MV-4-11 (cell line): ENCODE results near the gene ATRX.
"Not testable (repeated sequence)": the region's sequence is repeated elsewhere in the genome, so short reads cannot be mapped to it uniquely, and the experiment has no call there.

Experiments used
- DNase-seq: peaks from one replicate; lab custom pipeline; 2025; lab: John Stamatoyannopoulos, UW

Gene ATRX

DNA sequence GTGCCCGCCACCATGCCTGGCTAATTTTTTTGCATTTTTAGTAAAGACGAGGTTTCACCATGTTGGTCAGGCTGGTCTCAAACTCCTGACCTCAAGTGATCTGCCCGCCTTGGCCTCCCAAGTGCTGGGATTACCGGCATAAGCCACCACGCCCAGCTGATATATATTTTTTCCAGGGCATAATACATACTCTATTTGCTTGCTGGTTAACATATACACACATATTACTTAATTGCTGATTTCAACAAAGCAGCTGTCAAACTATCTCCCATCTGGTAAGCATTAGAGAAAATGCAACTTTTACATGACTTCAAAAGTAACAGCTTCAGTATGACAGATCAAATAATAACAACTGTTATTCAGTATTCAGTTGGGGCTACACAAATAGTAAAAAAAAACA lies 164.6 kb downstream of the ATRX start:
- not testable (repeated sequence) for DNase-seq

- DNase-seq, result no peak
Observed at GRCh38 chrX:77617206-77617605, 168.8 kb downstream of the ATRX start.

DNA sequence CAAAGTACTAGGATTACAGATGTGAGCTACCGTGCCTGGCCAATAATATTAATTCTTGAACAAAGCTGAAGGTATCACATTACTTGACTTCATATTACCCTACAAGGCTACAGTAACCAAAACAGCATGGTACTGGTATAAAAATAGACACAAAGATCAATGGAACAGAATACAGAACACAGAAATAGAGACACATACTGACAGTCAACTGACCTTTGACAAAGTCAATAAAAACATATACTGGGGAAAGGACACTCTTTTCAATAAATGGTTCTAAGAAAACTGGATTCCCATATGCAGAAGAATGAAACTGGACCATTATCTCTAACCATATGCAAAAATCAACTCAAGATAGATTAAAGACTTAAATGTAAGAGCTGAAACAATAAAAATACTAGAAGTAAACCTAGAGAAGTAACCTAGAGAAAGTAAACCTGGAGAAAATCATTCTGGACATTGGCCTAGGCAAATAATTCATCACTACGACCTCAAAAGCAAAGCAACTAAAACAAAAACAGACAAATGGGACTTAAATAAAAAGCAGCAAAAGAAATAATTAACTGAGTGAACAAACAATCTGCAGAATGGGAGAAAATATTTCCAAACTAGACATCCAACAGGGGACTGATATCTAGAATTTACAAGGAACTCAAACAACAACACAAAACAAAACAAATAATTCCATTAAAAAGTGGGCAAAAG lies 182.2 kb downstream of the ATRX start:
- DNase-seq, result no peak

DNA sequence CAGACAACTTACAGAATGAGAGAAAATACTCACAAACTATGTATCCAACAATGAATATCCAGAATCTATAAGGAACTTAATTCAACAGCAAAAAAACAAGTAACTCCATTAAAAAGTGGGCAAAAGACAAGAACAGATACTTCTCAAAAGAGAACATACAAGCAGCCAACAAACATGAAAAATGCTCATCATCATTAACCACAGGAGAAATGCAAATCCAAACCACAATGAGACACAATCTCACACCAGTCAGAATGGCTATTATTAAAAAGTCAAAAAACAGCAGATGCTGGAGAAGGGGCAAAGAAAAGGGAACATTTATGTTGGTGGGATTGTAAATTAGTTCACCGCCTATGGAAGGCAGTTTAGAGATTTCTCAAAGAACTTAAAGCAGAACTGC lies 188.5 kb downstream of the ATRX start:
- no peak for DNase-seq

DNA sequence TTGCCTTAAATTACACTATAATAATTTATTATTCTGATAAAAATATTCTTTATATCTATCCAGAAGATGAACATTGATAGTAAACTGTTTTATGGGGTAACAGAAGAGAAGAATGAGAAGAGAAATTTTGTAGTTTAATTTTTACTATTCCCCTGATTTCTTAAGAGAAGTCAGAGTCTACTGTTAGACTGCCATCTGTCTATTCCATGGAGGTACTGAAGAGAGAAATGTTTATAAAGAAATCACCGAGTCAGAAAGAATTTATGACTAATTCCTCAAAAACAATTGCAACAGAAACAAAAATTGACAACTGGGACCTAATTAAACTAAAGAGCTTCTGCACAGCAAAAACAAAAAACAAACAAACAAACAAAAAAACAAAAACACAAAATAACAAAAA lies 188.9 kb downstream of the ATRX start:
- DNase-seq, result no peak

- no peak for DNase-seq
Observed at GRCh38 chrX:77595848-77596247, 190.2 kb downstream of the ATRX start.

DNA sequence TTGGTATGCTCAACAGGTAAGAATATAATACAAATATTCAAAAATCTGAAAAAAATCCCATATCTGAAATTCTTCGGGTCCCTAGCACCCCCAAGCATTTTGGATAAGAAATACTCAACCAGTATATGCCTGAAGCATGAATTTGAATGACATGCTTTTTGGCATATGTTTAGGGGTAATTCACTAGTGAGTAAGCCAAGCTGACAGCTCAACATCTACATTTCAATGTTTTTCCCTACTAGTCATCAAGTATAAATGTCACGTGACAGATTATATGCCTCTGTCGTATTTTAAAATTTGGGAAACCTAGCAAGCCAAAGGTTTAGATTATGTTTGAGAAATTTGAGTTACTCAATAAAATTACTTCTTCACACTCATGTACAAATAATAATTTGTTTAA lies 213.7 kb downstream of the ATRX start:
- DNase-seq, result no peak

DNA sequence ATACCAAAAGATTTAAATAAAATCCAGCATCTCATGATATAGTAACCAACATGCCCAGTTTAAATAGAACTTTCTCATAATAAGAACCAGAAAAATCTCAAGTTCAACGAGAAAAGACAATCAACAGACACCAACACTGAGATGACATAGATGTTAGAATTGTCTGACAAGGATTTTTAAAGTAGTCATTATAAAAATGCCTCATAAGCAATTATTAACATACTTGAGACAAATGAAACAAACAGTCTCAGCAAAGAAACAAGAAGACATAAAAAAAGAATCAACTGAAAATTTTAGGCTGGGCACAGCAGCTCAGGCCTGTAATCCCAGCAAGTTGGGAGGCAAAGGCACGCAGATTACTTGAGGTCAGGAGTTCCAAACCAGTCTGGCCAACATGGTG lies 220.7 kb downstream of the ATRX start:
- DNase-seq, result no peak

GRCh38 chrX:77564823-77565222 lies 221.2 kb downstream of the ATRX start:
- DNase-seq, result no peak

- DNase-seq, result no peak
Observed at GRCh38 chrX:77561372-77561771, 224.6 kb downstream of the ATRX start.

- no peak for DNase-seq
Observed at GRCh38 chrX:77556276-77556675, 229.7 kb downstream of the ATRX start.

DNA sequence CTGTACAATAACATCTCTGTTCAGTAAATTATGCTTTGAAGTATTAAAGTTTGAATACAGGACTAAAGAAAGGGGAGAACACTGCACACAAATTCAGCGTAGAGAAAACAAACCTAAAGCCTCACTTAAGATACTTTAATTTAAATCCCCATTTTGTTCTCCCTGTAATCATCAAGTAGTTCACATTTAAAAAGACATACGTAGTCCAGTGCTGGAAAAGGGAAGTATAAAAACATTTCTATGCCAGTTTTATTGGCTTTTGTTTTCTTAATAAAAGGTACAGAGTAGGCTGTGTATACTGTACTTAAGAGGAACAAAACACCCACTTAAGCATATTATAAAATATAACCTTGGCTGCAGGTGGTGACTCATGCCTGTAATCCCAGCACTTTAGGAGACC lies 237.3 kb downstream of the ATRX start:
- no peak for DNase-seq

DNA sequence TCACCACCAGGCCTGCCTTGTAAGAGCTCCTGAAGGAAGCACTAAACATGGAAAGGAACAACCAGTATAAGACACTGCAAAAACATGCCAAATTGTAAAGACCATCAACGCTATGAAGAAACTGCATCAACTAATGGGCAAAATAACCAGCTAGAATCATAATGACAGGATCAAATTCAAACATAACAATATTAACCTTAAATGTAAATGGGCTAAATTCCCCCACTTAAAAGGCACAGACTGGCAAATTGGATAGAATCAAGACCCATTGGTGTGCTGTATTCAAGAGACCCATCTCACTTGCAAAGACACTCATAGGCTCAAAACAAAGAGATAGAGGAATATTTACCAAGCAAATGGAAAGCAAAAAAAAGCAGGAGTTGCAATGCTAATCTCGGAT lies 246.2 kb downstream of the ATRX start:
- not testable (repeated sequence) for DNase-seq

DNA sequence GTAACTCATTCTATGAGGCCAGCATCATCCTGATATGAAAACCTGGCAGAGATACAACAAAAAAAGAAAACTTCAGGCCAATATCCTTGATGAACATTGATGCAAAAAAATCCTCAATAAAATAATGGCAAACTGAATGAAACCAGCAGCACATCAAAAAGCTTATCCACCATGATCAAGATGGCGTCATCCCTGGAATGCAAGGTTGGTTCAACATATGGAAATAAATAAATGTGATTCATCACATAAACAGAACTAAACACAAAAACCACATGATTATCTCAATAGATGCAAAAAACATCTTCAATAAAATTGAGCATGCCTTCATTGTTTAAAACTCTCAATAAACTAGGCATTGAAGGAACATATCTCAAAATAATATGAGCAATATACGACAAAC lies 254.8 kb downstream of the ATRX start:
- DNase-seq, result not testable (repeated sequence)

GRCh38 chrX:77528034-77528433 lies 258.0 kb downstream of the ATRX start:
- DNase-seq, result no peak

DNA sequence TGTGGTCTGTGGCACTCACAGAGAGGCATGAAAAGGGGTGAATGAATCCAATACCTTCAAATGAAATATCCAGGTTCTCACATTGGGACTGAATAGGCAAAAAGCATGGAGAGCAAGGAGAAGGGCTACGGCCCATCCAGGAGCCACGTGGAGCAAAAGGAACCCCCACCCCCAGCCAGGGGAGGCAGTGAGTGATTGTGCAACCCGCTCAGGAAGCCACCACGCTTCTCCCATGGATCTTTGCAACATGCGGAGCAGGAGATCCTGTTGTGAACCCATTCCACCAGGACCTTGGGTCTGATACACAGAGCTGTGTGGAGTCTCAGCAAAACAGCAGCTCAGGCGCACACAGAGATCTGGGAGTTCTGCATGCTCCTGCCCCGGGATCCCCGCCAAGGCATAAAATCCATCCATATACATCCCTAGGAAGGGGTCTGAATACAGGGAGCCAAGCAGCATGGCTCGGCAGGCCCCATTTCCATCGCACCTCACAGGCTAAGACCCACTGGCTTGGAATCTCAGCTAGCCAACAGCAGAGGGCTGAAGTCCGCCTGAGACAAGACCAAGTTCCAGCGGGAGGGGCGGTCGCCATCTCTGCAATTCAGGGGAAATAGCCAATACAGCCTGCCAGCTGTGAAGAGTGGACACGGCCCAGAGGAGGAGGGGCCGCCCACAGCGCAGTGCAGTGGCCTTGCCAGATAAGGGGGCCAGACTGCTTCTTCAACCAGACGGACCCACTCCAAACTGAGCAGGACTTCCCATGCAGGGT lies 258.6 kb downstream of the ATRX start:
- DNase-seq, result no peak

DNA sequence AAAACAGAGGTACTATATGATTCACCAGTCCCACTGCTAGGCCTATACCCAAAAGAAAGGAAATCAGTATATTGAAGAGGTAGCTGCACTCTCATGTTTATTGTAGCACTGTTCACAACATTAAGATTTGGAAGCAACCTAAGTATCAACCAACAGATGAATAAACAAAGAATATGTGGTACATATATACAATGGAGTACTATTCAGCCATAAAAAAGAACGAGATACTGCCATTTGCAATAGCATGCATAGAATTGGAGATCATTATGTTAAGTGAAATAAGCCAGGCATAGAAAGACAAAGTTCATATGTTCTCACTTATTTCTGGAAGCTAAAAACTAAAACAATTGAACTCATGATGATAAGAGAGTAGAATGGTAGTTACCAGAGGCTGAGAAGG lies 266.3 kb downstream of the ATRX start:
- no peak for DNase-seq

GRCh38 chrX:77514177-77514576 lies 271.8 kb downstream of the ATRX start:
- no peak for DNase-seq

- DNase-seq, result no peak
Observed at GRCh38 chrX:77510007-77510406, 276.0 kb downstream of the ATRX start.

DNA sequence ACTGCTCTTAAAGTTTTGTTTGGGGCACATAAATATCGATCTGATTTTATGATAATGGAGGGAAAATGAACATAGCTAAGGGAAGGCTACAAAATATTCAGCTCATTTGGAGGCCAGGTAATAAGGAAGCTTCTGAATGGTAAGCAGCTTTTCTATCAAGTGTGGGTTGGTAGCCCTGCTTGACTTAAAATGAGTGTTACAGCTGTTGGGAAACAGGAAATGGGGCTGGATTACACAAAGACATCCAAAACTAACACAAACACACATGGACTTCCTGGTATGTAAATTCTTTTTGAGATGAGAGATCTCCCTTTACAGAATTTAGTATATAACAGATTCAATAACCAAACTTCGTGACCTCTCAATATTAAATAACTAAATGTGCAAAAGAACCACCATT lies 280.8 kb downstream of the ATRX start:
- peak; percentile 52 for DNase-seq

- DNase-seq, result no peak
Observed at GRCh38 chrX:77502951-77503525, 283.0 kb downstream of the ATRX start.

- not testable (repeated sequence) for DNase-seq
Observed at GRCh38 chrX:77500164-77500563, 285.9 kb downstream of the ATRX start.
